CD4-positive, alpha-beta T cell treated with Interleukin-21 for 1 hour (primary cell): ENCODE data around the gene PLA2G2F.

Source experiments
- DNase-seq: peaks from one replicate; pipeline ENCODE4 v3.0.0-alpha.2; 2020

Gene PLA2G2F, protein sequence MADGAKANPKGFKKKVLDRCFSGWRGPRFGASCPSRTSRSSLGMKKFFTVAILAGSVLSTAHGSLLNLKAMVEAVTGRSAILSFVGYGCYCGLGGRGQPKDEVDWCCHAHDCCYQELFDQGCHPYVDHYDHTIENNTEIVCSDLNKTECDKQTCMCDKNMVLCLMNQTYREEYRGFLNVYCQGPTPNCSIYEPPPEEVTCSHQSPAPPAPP

DNA sequence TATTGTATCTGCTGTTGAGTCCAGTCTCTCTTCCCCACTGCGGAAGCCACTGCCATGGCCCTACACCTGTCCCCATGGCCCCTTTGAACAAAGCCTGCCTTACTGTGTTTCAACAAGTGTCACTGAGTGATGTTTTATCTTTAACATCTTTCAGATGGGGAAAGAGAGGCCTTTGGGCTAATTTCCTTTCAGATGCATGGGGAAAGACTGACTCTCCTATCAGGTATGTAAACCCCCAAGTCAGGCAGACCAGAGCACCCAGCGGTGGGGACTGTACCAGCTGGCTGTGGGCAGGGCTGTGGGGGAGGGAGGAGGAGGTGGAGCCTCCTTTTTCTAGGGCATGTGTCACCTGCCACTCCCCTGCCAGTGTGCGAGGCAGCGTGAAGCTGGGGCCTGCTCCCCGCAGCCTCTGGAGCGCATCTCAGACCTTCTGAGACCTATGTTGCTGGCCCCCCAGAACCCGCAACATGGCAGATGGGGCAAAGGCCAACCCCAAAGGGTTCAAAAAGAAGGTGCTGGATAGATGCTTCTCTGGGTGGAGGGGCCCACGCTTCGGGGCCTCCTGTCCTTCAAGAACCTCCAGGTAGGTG is at the start of gene PLA2G2F:
TSS of gene PLA2G2F (plus strand) at position 363 of the 590 bp plus-strand sequence. CDS start at position 468, 105 bp downstream.
- DNase-seq = no peak

DNA sequence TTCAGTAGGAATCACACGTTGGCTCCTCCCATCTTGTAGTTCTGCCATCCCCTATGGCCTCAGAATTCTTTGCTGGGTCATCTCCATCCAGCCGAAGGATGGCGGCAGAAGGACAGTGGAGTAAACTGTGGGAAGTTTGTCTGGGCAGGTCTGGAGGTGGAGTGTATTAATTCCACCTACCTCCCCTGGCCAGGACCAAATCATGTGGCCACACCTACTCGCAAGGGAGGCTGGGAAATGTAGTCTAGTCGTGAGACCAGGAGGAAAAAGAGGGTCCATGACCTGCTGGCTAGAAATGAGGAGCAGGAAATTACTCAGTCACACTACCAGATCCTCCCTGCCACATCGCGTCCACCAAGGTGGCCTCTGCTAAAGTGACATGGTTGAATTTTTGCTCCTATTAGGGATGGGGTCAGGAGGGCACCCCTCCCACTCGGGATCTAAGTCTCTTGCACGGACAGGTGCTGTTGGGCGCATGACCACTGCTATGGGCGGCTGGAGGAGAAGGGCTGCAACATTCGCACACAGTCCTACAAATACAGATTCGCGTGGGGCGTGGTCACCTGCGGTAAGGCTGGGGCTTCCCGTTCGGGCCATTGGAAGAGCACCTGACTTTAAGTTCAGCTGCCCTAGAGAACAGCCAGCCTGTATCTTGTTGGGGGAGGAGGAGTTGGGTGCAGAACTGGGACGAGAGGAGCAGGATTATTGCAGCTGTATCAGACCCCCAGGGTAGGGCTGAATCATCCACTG is 49.6 kb upstream of the PLA2G2F start:
- no peak for DNase-seq

DNA sequence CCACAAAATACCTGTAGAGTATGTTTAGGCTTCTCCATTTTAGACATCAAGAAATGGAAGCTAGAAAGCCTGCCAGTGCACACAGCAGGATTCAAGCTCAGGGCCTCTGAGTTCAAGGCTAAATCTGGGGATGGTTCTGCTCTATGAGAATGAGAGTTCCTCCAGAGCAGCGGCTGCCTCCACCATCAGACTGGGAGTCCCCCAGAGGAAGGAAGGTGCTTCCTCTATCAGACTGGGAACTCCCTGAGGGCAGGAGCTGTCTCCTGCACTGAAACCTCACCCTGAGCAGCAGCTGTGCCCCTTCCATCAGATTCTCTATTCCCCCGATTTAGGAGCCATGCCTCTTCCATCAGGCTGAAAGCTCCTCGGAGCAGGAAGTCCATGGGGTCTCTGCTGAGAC is 49.0 kb upstream of the PLA2G2F start:
- no peak for DNase-seq

DNA sequence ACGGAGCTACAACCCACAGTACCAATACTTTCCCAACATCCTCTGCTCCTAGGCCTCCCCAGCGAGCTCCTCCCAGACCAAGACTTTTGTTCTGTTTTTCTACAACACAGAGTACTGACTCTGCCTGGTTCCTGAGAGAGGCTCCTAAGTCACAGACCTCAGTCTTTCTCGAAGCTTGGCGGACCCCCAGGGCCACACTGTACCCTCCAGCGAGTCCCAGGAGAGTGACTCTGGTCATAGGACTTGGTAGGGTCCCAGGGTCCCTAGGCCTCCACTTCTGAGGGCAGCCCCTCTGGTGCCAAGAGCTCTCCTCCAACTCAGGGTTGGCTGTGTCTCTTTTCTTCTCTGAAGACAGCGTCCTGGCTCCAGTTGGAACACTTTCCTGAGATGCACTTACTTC is 48.5 kb upstream of the PLA2G2F start:
- no peak for DNase-seq

DNA sequence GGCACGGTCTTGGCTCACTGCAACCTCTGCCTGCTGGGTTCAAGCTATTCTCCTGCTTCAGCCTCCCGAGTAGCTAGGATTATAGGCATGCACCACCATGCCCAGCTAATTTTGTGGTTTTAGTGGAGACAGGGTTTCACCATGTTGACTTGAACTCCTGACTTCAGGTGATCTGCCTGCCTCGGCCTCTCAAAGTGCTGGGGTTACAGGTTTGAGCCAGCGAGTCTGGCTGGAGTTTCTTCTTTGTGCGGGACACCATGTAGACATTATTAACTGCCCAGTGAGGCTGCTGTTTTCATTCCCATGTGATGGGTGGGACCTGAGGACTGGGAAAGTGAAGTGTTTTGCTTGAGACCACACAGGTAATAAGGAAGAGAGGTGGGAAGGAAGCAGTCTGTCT is 45.8 kb upstream of the PLA2G2F start:
- DNase-seq = no peak

DNA sequence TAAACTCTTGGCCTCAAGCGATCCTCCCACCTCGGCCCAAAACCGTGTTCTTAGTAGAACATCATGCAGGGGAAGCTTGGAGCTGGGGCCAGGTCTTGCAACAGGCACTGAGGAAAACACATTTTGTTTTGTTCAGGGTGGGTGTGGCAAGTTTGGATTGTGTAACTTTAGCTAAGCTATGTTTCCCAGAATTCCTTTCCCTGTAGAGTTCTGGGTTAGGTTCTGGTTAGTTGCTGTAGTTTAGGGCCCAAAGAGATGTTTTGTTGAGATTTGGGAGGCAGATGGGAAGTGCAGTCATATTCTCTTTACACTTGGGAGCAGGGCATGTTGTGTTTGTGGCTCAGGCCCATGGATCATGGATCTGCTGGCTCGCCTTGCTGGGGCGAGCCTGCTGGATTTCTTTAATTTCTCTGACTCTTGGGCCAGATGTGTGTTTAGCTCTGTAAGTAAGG is 45.2 kb upstream of the PLA2G2F start:
- DNase-seq = no peak

DNA sequence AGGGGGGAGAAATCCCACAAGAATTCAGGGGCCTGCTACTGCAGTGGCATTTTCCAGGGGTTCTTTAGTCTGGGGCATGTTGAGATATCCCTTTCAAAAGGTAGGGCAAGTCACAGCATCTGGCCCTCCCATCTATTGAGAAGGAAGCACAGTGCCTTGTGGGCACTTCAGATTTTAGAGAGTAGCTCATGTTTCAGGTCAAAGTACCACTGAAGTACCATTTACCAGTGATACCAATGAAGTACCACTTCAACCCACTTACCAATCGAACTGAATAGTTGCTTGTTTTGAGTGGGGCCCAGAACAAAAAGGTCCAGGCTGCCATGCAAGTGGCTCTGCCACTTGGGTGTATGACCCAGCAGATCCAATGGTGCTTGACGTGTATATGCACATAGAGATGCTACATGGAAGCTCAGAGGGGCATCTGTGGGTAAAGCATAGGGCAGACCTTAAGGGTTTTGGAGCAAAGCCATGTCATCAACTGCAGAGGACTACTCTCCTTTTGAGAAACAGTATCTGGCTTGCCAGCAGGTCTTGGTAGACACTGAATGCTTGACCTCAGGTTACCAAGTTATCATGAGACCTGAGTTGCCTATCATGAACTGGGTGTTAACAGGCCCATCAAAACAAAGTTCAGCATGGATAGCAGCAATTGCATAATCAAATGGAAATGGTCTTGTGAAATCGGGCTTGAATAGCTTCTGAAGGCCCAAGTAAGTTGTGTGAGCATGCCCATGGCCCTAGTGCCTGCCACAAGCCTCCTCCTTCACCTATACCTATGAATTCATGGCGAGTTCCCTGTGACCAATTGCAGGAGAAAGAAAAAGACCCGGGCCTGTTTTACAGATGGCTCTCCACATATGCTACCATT is 43.3 kb upstream of the PLA2G2F start:
- no peak for DNase-seq

DNA sequence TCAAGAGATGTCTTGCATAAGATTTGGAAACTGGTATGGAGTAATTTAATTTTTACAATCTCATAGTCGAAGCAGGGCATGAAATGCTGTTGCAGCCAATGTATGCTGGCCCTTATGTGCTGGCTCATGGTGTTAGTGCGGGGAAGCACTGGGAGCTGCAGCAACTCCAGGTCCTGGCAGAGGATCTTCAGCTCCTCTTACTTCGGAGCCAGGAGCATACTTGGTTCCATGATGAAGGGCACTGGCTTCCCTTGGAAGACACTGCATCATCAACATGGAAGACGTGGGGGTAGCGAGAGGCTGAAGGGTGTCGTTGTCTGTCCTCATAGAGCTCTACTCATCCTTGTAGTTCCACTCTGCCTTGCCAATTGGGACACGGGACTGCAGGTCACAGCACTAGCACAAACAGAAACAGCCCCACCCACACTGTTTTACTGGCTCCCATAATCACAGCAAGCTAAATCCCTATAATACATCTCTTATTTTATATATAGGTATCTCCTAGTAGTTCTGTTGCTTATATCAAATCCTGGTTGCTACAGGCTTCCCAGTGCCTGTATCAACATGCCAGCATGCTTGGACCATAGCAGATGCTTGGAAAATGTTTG is 42.2 kb upstream of the PLA2G2F start:
- no peak for DNase-seq

DNA sequence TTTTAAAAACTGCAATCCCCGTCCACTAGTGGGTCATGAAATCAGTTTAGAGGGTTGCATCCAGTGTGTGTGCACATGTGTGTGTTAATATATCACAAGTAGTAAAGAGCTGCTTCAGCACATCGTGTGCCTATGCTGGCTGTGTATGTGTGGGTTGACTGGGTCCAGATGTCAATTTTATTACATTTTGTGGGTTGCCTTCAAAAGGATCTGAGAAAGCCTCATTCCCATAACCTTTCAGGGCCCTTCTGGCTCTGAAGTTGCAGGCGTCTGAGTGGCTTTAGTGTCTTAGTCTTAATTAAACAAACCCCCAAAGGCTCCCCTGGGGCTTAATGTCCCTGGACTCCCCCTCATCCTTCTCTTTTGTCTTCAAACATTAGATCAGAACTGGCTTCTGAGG is 39.6 kb upstream of the PLA2G2F start:
- no peak for DNase-seq

DNA sequence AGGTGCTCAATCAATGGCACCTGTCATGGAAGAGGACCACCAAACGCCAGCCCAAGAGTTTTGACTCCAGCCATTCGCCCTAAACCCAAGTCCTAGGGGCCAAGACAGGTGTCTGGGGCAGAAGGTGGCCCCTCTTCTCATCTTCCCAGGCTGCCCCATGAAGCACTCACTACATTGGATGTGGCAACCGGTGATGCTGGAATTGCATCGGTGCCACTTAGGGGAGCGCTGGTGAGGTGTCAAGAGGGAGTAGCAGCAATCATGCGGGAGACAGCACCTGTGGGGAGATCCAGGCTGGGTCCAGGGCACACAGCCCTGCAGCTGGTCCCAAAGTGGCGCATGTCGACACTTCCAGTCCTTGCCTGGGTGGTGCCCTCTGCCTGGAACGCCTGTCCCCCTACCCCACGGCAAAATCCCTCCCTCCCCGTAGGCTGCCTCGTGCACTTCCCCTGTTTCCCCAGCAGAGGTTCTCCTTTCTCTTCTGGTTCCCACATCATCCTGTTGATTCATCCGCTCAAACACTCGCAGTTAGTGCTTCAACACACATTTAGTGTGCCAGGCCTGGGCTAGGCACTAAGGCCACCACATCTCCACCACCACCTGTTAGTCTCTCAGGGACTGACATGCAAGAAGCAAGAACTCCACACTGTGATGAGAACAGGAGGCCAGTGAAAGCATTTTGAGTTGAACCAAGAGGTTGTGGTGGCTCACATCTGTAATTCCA is 38.3 kb upstream of the PLA2G2F start:
- peak; percentile 16 for DNase-seq

DNA sequence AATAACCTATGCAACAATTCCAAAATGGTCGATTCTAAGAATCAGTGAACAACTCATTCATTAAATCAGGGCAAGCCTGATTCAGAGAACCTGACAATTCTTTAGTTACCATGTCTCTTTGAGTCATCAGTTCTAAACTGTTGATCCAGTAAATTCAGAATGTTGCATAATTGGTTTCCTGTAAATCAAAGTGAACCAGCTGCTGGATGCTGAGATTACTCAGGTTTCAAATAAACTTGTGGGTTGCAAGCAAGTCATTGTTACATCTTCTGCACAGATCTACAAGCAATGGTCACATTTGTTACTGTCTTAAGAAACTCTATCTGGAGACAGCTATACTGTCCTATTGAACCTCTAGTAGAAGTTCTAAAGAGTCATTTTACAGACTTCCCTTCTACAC is 36.2 kb upstream of the PLA2G2F start:
- DNase-seq = no peak

DNA sequence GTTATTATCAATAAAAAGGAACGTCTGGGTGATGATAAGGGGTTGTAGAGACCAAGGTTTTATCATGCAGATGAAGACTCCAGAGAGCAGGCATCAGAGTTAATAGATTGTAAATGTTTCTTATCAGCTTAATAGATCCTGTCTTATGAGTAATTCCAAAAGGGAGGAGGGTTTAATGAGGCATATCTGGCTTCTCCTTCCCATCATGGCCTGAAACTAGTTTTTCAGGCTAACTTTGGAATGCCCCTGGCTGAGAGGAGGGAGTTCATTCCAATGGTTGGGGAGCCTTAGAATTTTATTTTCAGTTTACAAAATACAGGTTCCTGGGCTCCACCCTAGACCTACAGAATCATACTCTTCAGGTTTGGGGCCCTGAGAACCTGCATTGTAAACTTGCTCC is 33.3 kb upstream of the PLA2G2F start:
- no peak for DNase-seq

DNA sequence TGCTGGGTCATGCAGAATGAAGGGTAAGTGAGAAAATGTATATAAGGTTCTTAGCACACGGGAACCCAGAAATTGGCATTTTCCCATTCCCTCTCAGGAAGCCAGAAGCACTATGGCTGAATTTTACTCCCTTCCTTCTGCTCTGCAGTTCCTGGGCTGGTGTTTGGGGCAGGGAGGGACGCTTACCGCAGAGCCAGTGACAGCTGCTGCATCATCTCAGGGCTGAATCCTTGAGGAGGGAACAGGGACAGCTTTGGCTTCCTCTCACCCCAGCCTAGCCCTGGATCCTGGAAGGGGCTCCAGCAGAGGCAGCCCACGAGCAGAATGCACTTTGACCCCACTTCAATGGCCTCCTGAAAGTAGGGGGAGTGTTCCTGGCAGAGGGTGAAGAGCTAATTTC is 31.8 kb upstream of the PLA2G2F start:
- DNase-seq = no peak

DNA sequence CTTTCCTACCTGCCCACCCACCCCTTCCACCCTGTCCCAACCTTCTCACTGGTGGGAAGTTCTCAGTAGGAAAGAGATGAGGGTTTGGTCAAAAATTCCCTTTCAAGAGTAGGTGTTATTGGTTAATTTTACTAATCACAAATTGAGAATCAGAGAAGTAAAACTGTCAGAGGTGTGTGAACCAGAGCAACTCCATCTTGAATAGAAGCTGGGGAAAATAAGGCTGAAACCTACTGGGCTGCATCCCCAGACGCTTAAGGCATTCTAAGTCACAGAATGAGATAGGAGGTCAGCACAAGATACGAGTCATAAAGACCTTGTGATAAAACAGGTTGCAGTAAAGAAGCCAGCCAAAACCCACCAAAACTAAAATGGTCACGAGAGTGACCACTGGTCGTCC is 31.3 kb upstream of the PLA2G2F start:
- DNase-seq = no peak

DNA sequence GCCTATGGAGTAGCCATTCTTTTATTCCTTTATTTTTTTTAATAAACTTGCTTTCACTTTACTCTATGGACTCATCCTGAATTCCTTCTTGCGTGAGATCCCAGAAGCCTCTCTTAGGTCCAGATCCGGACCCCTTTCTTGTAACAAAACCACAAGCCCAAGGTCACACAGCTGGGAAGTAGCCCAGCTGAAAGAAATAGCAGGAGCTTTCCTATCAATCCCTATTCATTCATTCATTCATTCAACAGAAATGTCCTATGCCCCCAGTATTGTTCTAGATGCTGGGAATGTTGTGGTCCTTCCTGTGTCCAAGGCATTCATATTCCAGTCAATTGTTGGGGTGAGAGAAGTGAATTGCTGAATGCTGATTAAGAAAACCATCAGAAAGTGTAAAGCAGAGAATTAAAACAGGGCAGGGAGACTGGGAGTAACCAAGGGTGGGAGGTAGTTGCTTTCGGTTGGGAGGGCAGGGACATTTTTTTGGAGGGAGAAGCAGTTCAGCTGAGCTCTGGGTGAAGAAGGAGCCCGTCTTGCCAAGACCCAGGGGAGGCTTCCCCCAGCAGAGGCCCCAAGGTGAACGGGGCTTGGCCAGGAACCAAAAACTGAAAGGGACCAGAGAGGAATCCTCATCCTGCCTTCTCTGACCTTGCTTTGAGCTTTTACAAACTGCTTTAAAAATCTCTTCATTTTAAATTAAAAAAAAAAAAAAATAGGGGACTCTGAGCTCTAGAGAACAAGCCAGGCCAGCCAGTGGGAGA is 30.6 kb upstream of the PLA2G2F start:
- no peak for DNase-seq

DNA sequence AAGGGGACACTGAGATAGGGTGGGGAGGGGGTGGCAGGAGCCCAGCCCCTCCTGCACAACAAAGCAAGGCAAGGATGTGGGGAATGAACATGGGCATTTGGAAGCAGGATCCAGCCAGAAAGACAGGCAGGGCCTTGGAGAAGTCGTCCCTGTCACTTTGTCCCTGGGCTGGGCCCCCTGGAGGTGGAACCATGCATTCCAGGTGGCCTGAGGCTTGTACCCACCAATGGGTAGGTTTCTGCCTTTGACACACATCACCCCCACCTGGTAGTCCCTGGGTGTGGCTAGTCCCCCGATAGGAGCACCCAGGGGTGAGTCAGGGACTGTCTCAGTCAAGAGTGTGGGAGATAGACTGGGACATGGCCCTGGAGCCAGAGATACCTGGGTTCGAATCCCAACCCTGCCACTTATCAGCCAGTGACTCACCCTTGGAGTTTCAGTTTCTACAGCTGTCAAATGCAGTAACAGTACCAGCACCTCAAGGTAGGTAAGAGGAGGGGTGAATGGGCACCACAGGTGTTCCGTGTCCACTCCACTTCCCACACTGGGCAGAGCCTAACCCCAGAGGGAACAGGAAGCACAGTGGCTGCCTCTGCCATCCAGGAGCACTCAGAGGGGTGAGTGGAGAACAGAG is 29.8 kb upstream of the PLA2G2F start:
- DNase-seq = no peak

DNA sequence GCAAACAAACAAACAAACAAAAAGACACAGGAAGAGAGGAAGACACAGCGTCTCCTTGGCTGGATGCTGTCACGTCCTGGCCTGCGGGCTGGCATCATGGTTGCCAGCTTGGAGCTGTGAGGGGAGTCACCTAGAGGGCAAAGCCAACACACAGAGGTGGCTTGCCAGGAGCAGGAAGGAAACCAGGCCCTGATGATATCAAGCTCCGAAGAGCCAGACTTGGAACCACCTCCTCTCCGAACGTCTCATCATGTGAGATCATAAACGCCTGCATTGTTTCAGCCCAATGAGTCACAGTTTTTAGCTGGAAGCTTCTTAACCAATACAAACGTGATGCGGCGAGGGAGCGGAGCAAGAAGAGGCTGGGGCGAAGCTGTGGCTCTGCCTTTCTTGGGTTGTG is 28.4 kb upstream of the PLA2G2F start:
- no peak for DNase-seq

DNA sequence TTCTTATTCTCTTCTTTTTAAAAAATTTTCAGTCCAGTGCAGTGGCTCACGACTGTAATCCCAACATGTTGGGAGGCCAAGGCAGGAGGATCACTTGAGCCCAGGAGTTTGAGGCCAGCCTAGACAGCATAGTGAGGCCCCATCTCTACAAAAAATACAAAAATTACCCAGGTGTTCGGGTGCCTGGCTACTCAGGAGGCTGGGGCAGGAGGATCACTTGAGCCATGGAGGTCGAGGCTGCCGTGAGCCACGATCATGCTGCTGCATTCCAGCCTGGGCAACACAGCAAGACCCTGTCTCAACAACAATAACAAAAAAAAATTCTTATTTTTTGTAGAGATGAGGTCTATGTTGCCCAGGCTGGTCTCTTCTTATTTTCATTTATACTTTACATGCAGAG is 27.7 kb upstream of the PLA2G2F start:
- DNase-seq = no peak

DNA sequence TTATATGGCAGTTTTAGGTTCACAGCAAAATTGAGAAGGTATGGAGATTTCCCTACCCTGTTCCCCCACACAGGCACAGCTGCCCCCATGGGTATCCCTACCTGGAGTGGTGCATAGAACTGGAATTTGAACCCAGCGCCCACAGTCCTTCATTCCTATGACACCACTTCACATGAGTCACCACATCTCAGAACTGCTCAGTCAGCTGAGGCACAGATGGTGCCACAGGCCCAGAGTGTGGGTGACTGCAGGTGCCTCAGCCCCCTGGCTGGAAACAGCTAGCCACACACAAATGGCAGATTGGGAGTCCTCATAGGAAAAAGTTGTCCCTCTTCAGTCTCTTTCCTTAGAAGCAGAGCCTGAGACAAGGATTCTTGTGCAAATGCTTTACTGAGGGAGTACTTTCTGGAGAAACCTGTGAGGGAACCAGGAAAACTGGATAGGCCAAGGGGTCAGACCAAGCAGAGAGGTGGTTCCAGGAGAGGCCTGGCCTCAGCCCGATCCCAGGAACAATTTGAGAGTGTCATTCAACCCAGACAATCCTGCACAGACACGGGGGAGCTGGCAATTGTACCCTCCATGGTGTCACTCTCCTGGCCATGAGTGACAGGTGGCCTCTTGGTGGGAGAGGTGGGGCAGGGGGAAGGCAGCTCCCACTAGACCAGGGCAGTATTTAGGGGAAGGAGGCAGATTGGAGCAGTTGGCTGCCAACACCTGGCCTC is 26.7 kb upstream of the PLA2G2F start:
- no peak for DNase-seq

DNA sequence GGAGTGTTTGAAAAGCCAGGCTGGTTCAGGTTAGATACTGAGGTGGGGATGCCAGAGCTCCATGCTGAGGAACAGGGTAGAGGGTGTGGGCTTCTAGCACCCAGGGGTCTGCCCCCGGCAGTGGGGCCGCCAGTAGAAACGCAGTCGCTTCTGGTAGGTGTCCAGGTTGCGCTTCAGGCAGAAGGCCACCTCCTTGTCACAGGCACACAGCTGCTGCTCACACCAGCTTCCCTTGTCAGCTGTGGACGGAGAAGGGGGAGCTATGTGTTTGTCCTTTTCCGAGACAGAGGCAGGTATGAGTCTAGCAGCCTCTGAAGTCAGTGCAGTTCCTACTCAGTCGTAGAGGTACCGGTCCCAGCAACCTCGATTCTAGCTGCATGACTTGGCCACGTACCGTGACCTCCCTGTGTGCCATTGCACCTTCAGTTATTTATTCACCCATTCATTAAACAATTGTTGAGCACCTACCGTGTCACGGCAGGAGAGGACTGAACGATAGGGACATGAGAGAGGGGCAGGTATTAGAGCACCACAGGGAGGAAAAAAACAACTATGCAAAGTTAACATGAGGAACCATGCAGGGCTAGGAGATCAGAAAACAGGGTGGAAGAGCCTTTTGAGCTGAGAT is 25.0 kb upstream of the PLA2G2F start:
- no peak for DNase-seq
